Body of pancreas (tissue), 4 donors: Measurements from ENCODE around the gene DAP. TPM values are rescaled to one million over a fixed set of nuclear protein-coding genes. Genes with fewer than 3 reads are reported as not detected.
"Not testable (repeated sequence)": the region's sequence is repeated elsewhere in the genome, so short reads cannot be mapped to it uniquely, and the experiment has no call there.

ENCODE experiments used
- ATAC-seq: fragments of 150-250 bp; one replicate; pipeline ENCODE4 v1.9.1; 2016
- DNase-seq, 4 donors: peaks; one replicate each; pipeline ENCODE4 v3.0.0-alpha.2; 2019
- H3K27ac ChIP-seq, 4 donors: fragments of 200-600 bp; sonication (generic); 1 replicate in 3 of 4; 2 replicates in 1 of 4; pipeline versions ENCODE4 v1.5.1 to v1.6.1; 2016 to 2019; ENCODE audit warnings: mild to moderate bottlenecking in 1 of 4, mixed read lengths in 1 of 4, moderate library complexity in 1 of 4
- H3K27me3 ChIP-seq, 2 donors: fragments of 200-600 bp; sonication (generic); one replicate each; pipeline ENCODE4 v1.6.0; 2016; ENCODE audit warnings: mild to moderate bottlenecking in 1 of 2
- H3K36me3 ChIP-seq, 2 donors: fragments of 200-600 bp; sonication (generic); replicated peaks in 1 of 2; 2 replicates each; pipeline ENCODE4 v1.5.1; 2016; ENCODE audit warnings: low read depth in 2 of 2; ENCODE audit not compliant: insufficient read depth in 1 of 2
- H3K4me1 ChIP-seq: fragments of 200-600 bp; sonication (generic); one replicate; pipeline ENCODE4 v1.6.0; 2016
- H3K4me3 ChIP-seq, 2 donors: fragments of 200-600 bp; sonication (generic); 1 replicate in 1 of 2; 2 replicates in 1 of 2; pipeline ENCODE4 v1.5.1; 2016 to 2019
- H3K9me3 ChIP-seq, 3 donors: fragments of 200-600 bp; sonication (generic); 1 replicate in 2 of 3; 2 replicates in 1 of 3; pipeline ENCODE4 v1.5.1; 2016
- CTCF ChIP-seq, 7 experiments: fragments of 450-650 bp in 4 of 7; fragments of 200-600 bp in 3 of 7; sonication (generic) in 3 of 7; IDR thresholded peaks; one replicate each; pipeline ENCODE4 v1.5.1; 2016 to 2019; ENCODE audit warnings: antibody characterized with exemption in 7 of 7
- POLR2A ChIP-seq, 3 donors: fragments of 450-650 bp; IDR thresholded peaks; one replicate each; pipeline ENCODE4 v1.6.1; 2016; ENCODE audit warnings: antibody characterized with exemption in 3 of 3, mild to moderate bottlenecking in 2 of 3
- WGBS, 2 donors: methylation state at CpG; one replicate each; pipeline ENCODE4 v1.1.5; 2017; 5-methylcytosine and 5-hydroxymethylcytosine counted together
- intact Hi-C: fragments of 100-400 bp; cut with DNase I; formaldehyde crosslinking; loops from one replicate; pipeline ENCODE4 v1.15.1; 2023
- total RNA-seq, 2 donors: library from RNA; depleted of rRNA; stranded (reverse); fragments of >200 nt; gene quantifications; one replicate each; pipeline ENCODE4 v1.1.0, GENCODE V29; 2016

The DAP gene
- total RNA-seq, 2 donors from 2014 or later, result 93.6 to 112 TPM

- no peak for DNase-seq
- Histone ChIP-seq H3K4me1 (no peaks in the 10 kb centered on the region), H3K9me3 (no peaks in the 10 kb centered on the region), H3K27me3 (no peaks in the 10 kb centered on the region), H3K27ac (no peak overlapping the region), H3K4me3 (no peak overlapping the region), H3K36me3 (no peaks in the 10 kb centered on the region)
- intact Hi-C loops, result no loop called here
- 94 to 96% methylated on average over 24 to 28 of the region's 48 CpGs for WGBS, 2 donors
- ATAC-seq, result no peak
- TF ChIP-seq POLR2A (IDR thresholded peaks at IDR 0.05), result no peak
- TF ChIP-seq CTCF (IDR thresholded peaks at IDR 0.05), result no peak
Observed at GRCh38 chr5:10639846-10640368, 121.1 kb downstream of the DAP start.

DNA sequence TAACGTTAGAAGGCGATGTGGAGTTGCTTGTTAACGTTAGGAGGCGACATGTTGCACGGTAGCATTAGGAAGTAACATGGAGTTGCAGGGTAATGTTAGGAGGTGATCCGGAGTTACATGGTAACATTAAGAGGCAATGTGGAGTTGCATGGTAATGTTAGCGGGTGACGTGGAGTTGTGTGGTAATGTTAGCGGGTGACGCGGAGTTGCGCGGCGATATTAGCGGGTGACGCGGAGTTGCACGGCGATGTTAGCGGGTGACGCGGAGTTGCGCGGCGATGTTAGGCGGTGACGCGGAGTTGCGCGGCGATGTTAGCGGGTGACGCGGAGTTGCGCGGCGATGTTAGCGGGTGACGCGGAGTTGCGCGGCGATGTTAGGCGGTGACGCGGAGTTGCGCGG, 122.3 kb downstream of the DAP start:
- WGBS, 2 donors, result 88 to 91% methylated on average over 39 to 47 of the region's 48 CpGs
- intact Hi-C loops, H3K4me1 ChIP-seq, H3K4me3 ChIP-seq, H3K27me3 ChIP-seq, H3K27ac ChIP-seq, ATAC-seq, H3K9me3 ChIP-seq, H3K36me3 ChIP-seq, DNase-seq: not testable (repeated sequence)

- no peaks in the 10 kb centered on the region for H3K9me3 ChIP-seq
- no peaks in the 10 kb centered on the region for H3K4me1 ChIP-seq
- intact Hi-C loops, result no loop called here
- H3K4me3 ChIP-seq, result no peak overlapping the region
- ATAC-seq (no peak), DNase-seq (no peak)
- WGBS, 2 donors, result 30 to 39% methylated on average over 10 of the region's 10 CpGs
- no peaks in the 10 kb centered on the region for H3K36me3 ChIP-seq
- no peaks in the 10 kb centered on the region for H3K27me3 ChIP-seq
- no peak overlapping the region for H3K27ac ChIP-seq
- no peak for TF ChIP-seq POLR2A (IDR thresholded peaks at IDR 0.05)
Observed at GRCh38 chr5:10637944-10638343, 123.1 kb downstream of the DAP start.

DNA sequence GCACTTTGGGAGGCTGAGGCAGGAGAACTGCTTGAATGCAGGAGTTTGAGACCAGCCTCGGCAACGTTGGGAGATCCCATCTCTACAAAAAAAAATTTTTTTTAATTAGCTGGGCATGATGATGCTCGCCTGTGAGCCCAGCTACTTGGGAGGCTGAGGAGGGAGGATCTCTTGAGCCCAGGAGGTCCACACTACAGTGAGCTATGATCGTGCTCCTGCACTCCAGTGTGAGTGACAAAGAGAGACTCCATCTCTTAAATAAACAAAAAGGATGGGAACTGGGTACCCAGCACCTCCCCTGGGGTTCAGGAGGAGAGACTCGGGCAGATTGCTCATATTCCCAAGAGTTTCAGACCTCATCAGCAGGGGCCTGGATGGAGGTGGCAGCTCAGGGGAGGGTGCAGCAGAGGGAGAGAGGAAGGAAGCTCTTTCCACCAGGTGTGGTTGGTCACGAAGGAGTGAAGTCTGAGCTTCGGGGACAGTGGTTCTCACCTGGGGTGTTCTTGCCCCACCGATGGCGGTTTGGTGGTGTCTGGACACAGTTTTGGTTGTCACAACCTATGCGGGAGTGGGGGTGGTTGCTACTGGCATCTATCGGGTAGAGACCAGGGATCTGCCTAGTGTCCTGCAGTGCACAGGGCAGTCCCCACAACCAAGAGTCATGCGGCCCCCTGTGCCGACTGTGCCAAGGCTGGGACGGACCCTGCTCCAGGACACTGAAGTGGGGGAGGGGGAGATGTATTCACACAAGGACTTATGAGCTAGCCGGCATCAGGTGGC, 124.5 kb downstream of the DAP start:
- Histone ChIP-seq H3K27me3 (no peaks in the 10 kb centered on the region), H3K4me1 (no peaks in the 10 kb centered on the region), H3K27ac (no peak overlapping the region), H3K36me3 (no peaks in the 10 kb centered on the region), H3K4me3 (no peak overlapping the region), H3K9me3 (no peaks in the 10 kb centered on the region)
- no peak for DNase-seq
- 58 to 67% methylated on average over 10 to 15 of the region's 15 CpGs for WGBS, 2 donors
- ATAC-seq, result no peak
- TF ChIP-seq POLR2A (IDR thresholded peaks at IDR 0.05), result no peak
- TF ChIP-seq CTCF (IDR thresholded peaks at IDR 0.05), result no peak
- intact Hi-C loops, result no loop called here

DNA sequence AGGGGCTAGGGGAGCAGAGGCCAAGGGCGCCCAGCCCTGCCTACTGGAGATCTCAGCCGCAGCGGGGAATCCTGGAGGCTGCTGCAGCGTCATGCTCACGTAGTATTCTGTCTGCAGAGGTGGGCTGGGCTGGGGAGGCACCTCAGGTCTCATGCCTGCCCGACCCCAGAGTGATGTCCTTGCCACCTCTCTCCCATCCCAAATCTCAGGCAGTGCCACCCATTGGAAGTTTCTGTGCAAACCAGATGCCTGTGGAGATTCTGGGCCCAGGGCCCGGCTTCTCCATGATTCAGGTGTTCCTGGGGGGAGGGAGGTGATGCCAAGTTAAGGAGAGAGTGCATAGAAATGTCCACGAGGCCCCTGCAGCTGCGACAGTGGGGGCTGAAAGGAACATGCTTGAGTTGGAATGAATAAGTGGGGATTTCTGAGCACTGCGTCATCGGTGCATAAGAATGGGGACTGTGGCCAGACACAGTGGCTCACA, 125.1 kb downstream of the DAP start:
- DNase-seq, result no peak
- no peak for ATAC-seq
- Histone ChIP-seq H3K27ac (no peak overlapping the region), H3K36me3 (no peaks in the 10 kb centered on the region), H3K27me3 (no peaks in the 10 kb centered on the region), H3K4me3 (no peak overlapping the region), H3K9me3 (no peaks in the 10 kb centered on the region), H3K4me1 (no peaks in the 10 kb centered on the region)
- WGBS, 2 donors, result 64 to 69% methylated on average over 11 of the region's 11 CpGs
- intact Hi-C loops, result no loop called here
- no peak for TF ChIP-seq POLR2A (IDR thresholded peaks at IDR 0.05)
- no peak for TF ChIP-seq CTCF (IDR thresholded peaks at IDR 0.05)
